Neutrophil (primary cell): ENCODE results near the gene NOTCH3.

Experiments used
- H3K27ac ChIP-seq: fragments of 200-600 bp; sonication (generic); 2 replicates; pipeline ENCODE4 v1.5.1; 2016; ENCODE audit warnings: mild to moderate bottlenecking, moderate library complexity
- H3K27me3 ChIP-seq: fragments of 200-600 bp; sonication (generic); 2 replicates; pipeline ENCODE4 v1.6.0; 2016; ENCODE audit warnings: mild to moderate bottlenecking
- H3K36me3 ChIP-seq: fragments of 200-600 bp; sonication (generic); 2 replicates; pipeline ENCODE4 v1.5.1; 2017
- H3K4me1 ChIP-seq, 2 experiments: fragments of 200-600 bp in 1 of 2; sonication (generic) in 1 of 2; 1 replicate in 1 of 2; 2 replicates in 1 of 2; pipeline versions ENCODE4 v1.5.1 to v1.6.1; 2013 to 2016; ENCODE audit warnings: low read depth in 1 of 2, low read length in 1 of 2, mild to moderate bottlenecking in 1 of 2, moderate library complexity in 1 of 2; ENCODE audit not compliant: control insufficient read depth in 1 of 2, insufficient read depth in 1 of 2
- H3K4me3 ChIP-seq, 2 experiments: fragments of 200-600 bp in 1 of 2; sonication (generic) in 1 of 2; 1 replicate in 1 of 2; 2 replicates in 1 of 2; pipeline ENCODE4 v1.5.1; 2013 to 2016; ENCODE audit warnings: low read depth in 1 of 2, low read length in 1 of 2, mild to moderate bottlenecking in 1 of 2, moderate library complexity in 1 of 2
- H3K9me3 ChIP-seq: fragments of 200-600 bp; sonication (generic); 2 replicates; pipeline ENCODE4 v1.5.1; 2016
- CTCF ChIP-seq: fragments of 200-600 bp; sonication (generic); IDR thresholded peaks from 2 replicates; pipeline ENCODE4 v1.5.1; 2016; ENCODE audit warnings: antibody characterized with exemption

Gene NOTCH3

GRCh38 chr19:15220833-15221232 is 20.0 kb upstream of the NOTCH3 start:
- Histone ChIP-seq H3K9me3 (no peaks in the 10 kb centered on the region), H3K4me1 (peaks cover 14 to 16% of the 10 kb centered on the region in 2 experiments), H3K4me3 (no peak overlapping the region), H3K27me3 (peaks cover 64% of the 10 kb centered on the region), H3K27ac (no peak overlapping the region), H3K36me3 (no peaks in the 10 kb centered on the region)
- no peak for TF ChIP-seq CTCF

- peaks cover 43% of the 10 kb centered on the region for H3K27me3 ChIP-seq
- H3K4me3 ChIP-seq = no peak overlapping the region
- TF ChIP-seq CTCF = no peak
- no peak overlapping the region for H3K27ac ChIP-seq
- no peaks in the 10 kb centered on the region for H3K9me3 ChIP-seq
- peaks cover 8 to 9% of the 10 kb centered on the region in 2 experiments for H3K4me1 ChIP-seq
- no peaks in the 10 kb centered on the region for H3K36me3 ChIP-seq
These were observed 17.7 kb upstream of the NOTCH3 start for GRCh38 chr19:15218501-15218900.

- H3K9me3 ChIP-seq = no peaks in the 10 kb centered on the region
- no peak overlapping the region for H3K4me3 ChIP-seq
- peaks cover 22% of the 10 kb centered on the region for H3K27me3 ChIP-seq
- peaks cover 4% of the 10 kb centered on the region in 2 experiments for H3K4me1 ChIP-seq
- H3K27ac ChIP-seq = no peak overlapping the region
- no peaks in the 10 kb centered on the region for H3K36me3 ChIP-seq
- TF ChIP-seq CTCF = no peak
These were observed 15.6 kb upstream of the NOTCH3 start for GRCh38 chr19:15216363-15216762.

DNA sequence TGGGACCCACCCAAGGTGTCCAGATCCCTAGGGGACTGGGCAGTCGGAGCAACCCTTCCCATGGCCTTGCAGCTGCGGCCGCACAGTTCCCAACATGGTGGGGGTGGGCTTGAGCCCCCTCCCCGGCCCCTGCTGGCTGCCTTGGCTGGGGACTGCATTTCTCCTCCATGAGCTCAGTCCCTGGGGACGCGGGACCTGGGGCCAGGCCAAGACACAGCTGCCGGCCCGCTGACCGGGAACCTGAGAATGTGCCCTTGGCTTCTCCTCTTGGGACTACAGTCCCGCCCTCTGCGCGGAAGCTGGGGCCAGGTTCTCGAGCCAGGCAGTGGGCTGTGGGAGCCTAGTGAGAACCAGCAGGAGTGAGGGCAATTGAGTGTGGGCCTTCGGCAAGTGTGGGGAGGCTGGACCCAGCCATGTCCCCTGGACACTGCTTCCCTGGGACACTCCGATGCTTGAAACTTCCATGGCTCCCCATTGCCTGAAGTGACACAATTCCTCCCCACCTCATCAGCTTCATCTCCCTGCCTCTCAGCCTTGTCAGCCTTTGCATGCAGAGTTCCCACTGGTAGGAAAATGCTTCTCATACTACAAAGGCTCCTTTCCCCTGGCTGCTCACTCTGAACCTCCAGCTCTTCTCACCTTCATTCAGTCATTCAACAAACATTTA is 13.1 kb upstream of the NOTCH3 start:
- Histone ChIP-seq H3K4me3 (no peak overlapping the region), H3K4me1 (peaks cover 26% of the 10 kb centered on the region in 2 experiments), H3K9me3 (no peaks in the 10 kb centered on the region), H3K27ac (no peak overlapping the region), H3K36me3 (no peaks in the 10 kb centered on the region), H3K27me3 (no peaks in the 10 kb centered on the region)
- no peak for TF ChIP-seq CTCF

- no peak for TF ChIP-seq CTCF
- H3K27me3 ChIP-seq = no peaks in the 10 kb centered on the region
- H3K36me3 ChIP-seq = no peaks in the 10 kb centered on the region
- no peak overlapping the region for H3K4me3 ChIP-seq
- peaks cover 26% of the 10 kb centered on the region in 2 experiments for H3K4me1 ChIP-seq
- no peak overlapping the region for H3K27ac ChIP-seq
- H3K9me3 ChIP-seq = no peaks in the 10 kb centered on the region
These were observed 11.9 kb upstream of the NOTCH3 start for GRCh38 chr19:15212711-15213110.
